ENCODE results near the gene INS.

The INS gene

GRCh38 chr11:2115308-2115707, 45.7 kb downstream of the INS start:
- no peak for DNase-seq (ENCODE audit: low read depth in 3 of 3)

- DNase-seq (ENCODE audit: low read depth in 3 of 3): no peak
Observed at GRCh38 chr11:2114430-2115241, 46.4 kb downstream of the INS start.

GRCh38 chr11:2113776-2114175, 47.2 kb downstream of the INS start:
- no peak for DNase-seq (ENCODE audit: low read depth in 3 of 3)

GRCh38 chr11:2110521-2110920, 50.5 kb downstream of the INS start:
- no peak for DNase-seq (ENCODE audit: low read depth in 3 of 3)

Measured in stimulated activated CD4-positive, alpha-beta T cell treated with anti-CD3 and anti-CD28 coated beads, TNF-alpha, amount 100 ng/mL, for 4 hours (primary cell).